ENCODE measurements around the gene EDN2.

GRCh38 chr1:41444785-41445184, 39.7 kb downstream of the EDN2 start:
- TF ChIP-seq CTCF (IDR thresholded peaks at IDR 0.05) (no peak), EZH2 (IDR thresholded peaks at IDR 0.05; ENCODE audit: borderline replicate concordance, insufficient read depth, low read depth, low read length, poor library complexity, severe bottlenecking) (no peak)

All from B cell (primary cell).